SK-N-SH (cell line): ENCODE results near the gene BTBD9. TPM values are rescaled to one million over a fixed set of nuclear protein-coding genes. Genes with fewer than 3 reads are reported as not detected.

Experiments
- CTCF ChIA-PET: fragments of 300-600, 350-600 bp; formaldehyde crosslinking; extraction: SDS; loops from one replicate; lab custom pipeline; 2021; lab: Yijun Ruan, JAX
- POLR2A ChIA-PET: fragments of 350-600 bp; sonication (Branson Sonifier 250); formaldehyde crosslinking; extraction: SDS; loops from one replicate; lab custom pipeline; 2020; ENCODE audit warnings: antibody characterized with exemption, inconsistent platforms; lab: Yijun Ruan, JAX
- DNase-seq: peaks from one replicate; pipeline ENCODE4 v3.0.0; 2012
- H2AFZ ChIP-seq: fragments of 200-600 bp; sonication (generic); 2 replicates; pipeline ENCODE4 v1.8.1; 2016; ENCODE audit warnings: antibody characterized with exemption, mild to moderate bottlenecking, low read depth
- H3F3A ChIP-seq: fragments of 200-600 bp; sonication (generic); replicated peaks from 2 replicates; pipeline ENCODE3; 2016; ENCODE audit warnings: antibody characterized with exemption, mild to moderate bottlenecking; ENCODE audit not compliant: insufficient read depth
- H3K27ac ChIP-seq, 2 experiments: fragments of 200-500 bp in 1 of 2; fragments of 200-600 bp in 1 of 2; sonication (Bioruptor generic) in 1 of 2; sonication (generic), shearing (Covaris generic) in 1 of 2; 2 replicates each; pipeline versions ENCODE4 v1.5.1 to v1.6.1; 2014 to 2016; ENCODE audit warnings: low read depth in 2 of 2, inconsistent platforms in 1 of 2, low read length in 1 of 2, mild to moderate bottlenecking in 1 of 2, mixed read lengths in 1 of 2
- H3K27me3 ChIP-seq: fragments of 200-600 bp; sonication (generic), shearing (Covaris generic); 2 replicates; pipeline ENCODE4 v1.6.1; 2016; ENCODE audit warnings: mixed run types; ENCODE audit not compliant: insufficient read depth
- H3K36me3 ChIP-seq, 2 experiments: fragments of 200-500 bp in 1 of 2; fragments of 200-600 bp in 1 of 2; sonication (Bioruptor generic) in 1 of 2; sonication (generic) in 1 of 2; replicated peaks in 1 of 2; 2 replicates each; pipeline versions ENCODE3 to v1.5.1; 2014 to 2016; ENCODE audit warnings: low read length in 1 of 2, mild to moderate bottlenecking in 1 of 2; ENCODE audit not compliant: insufficient read depth in 2 of 2, control insufficient read depth in 1 of 2
- H3K4me1 ChIP-seq, 2 experiments: fragments of 200-500 bp in 1 of 2; fragments of 200-600 bp in 1 of 2; sonication (Bioruptor generic) in 1 of 2; sonication (generic), shearing (Covaris generic) in 1 of 2; 2 replicates each; pipeline versions ENCODE4 v1.5.1 to v1.6.1; 2014 to 2016; ENCODE audit warnings: low read depth in 1 of 2, low read length in 1 of 2, mixed run types in 1 of 2; ENCODE audit not compliant: insufficient read depth in 2 of 2, control insufficient read depth in 1 of 2
- H3K4me2 ChIP-seq: fragments of 200-600 bp; sonication (generic), shearing (Covaris generic); 2 replicates; pipeline ENCODE4 v1.6.1; 2017; ENCODE audit warnings: mixed run types
- H3K4me3 ChIP-seq, 2 experiments: fragments of 200-500 bp in 1 of 2; fragments of 200-600 bp in 1 of 2; sonication (Bioruptor generic) in 1 of 2; sonication (generic), shearing (Covaris generic) in 1 of 2; 2 replicates each; pipeline versions ENCODE4 v1.5.1 to v1.8.1; 2014 to 2016; ENCODE audit warnings: low read depth in 2 of 2, inconsistent platforms in 1 of 2, low read length in 1 of 2, mild to moderate bottlenecking in 1 of 2, mixed read lengths in 1 of 2, moderate library complexity in 1 of 2
- H3K79me2 ChIP-seq: fragments of 200-600 bp; sonication (generic); 2 replicates; pipeline ENCODE4 v1.8.1; 2017; ENCODE audit warnings: mild to moderate bottlenecking; ENCODE audit not compliant: insufficient read depth
- H3K9ac ChIP-seq: fragments of 200-600 bp; sonication (generic); 2 replicates; pipeline ENCODE4 v1.6.1; 2017; ENCODE audit warnings: mixed run types
- H3K9me2 ChIP-seq: fragments of 200-600 bp; sonication (generic); 2 replicates; pipeline ENCODE4 v1.6.1; 2017; ENCODE audit warnings: mixed run types
- H3K9me3 ChIP-seq: fragments of 200-600 bp; sonication (generic); 2 replicates; pipeline ENCODE4 v1.6.1; 2017; ENCODE audit warnings: mixed run types, mild to moderate bottlenecking, moderate library complexity
- H4K20me1 ChIP-seq: fragments of 200-600 bp; sonication (generic); 2 replicates; pipeline ENCODE4 v1.6.1; 2017; ENCODE audit warnings: mild to moderate bottlenecking, mixed run types; ENCODE audit not compliant: insufficient read depth
- EP300 ChIP-seq, 2 experiments: IDR thresholded peaks; 2 replicates each; pipeline versions ENCODE4 v1.4.0 to v1.6.1; 2012; ENCODE audit warnings: borderline replicate concordance in 1 of 2, low read depth in 1 of 2, low read length in 1 of 2
- EZH2phosphoT487 ChIP-seq: fragments of 200-600 bp; sonication (generic); IDR thresholded peaks from 2 replicates; pipeline ENCODE4 v1.6.1; 2017; ENCODE audit warnings: low read depth, mixed run types, mild to moderate bottlenecking, antibody characterized with exemption, moderate library complexity, borderline replicate concordance
- FOXM1 ChIP-seq: IDR thresholded peaks from 2 replicates; pipeline ENCODE4 v1.4.0; 2012; ENCODE audit warnings: low read depth, mild to moderate bottlenecking
- MAX ChIP-seq: IDR thresholded peaks from 2 replicates; pipeline ENCODE4 v1.4.0; 2012; ENCODE audit warnings: low read depth
- MXI1 ChIP-seq: IDR thresholded peaks from 2 replicates; pipeline ENCODE4 v1.6.1; 2012; ENCODE audit warnings: mild to moderate bottlenecking, low read depth, low read length, improper control_type of control experiment
- NFIC ChIP-seq: IDR thresholded peaks from 2 replicates; pipeline ENCODE4 v1.4.0; 2012; ENCODE audit warnings: borderline replicate concordance
- POLR2AphosphoS5 ChIP-seq: IDR thresholded peaks from 2 replicates; pipeline ENCODE4 v1.6.1; 2012; ENCODE audit warnings: low read depth, low read length
- RFX5 ChIP-seq: IDR thresholded peaks from 2 replicates; pipeline ENCODE4 v1.6.1; 2012; ENCODE audit warnings: mild to moderate bottlenecking, improper control_type of control experiment, low read length
- RXRA ChIP-seq: IDR thresholded peaks from 2 replicates; pipeline ENCODE4 v1.4.0; 2012; ENCODE audit warnings: low read depth, mild to moderate bottlenecking, borderline replicate concordance
- TCF12 ChIP-seq: IDR thresholded peaks from 2 replicates; pipeline ENCODE4 v1.4.0; 2012
- TEAD4 ChIP-seq: IDR thresholded peaks from 2 replicates; pipeline ENCODE4 v1.4.0; 2012; ENCODE audit warnings: mild to moderate bottlenecking, borderline replicate concordance; ENCODE audit not compliant: insufficient read depth
- USF1 ChIP-seq: IDR thresholded peaks from 2 replicates; pipeline ENCODE4 v1.4.0; 2012; ENCODE audit warnings: low read depth, borderline replicate concordance
- YY1 ChIP-seq: IDR thresholded peaks from 2 replicates; pipeline ENCODE4 v1.4.0; 2012; ENCODE audit warnings: low read depth, mild to moderate bottlenecking
- WGBS: methylation state at CpG from one replicate; pipeline ENCODE4 v1.1.6; 2017; ENCODE audit warnings: low lambda C conversion rate; 5-methylcytosine and 5-hydroxymethylcytosine counted together
- polyA plus RNA-seq, 3 experiments: library from polyadenylated mRNA; depleted of rRNA; stranded (reverse); fragments of >200 nt; gene quantifications; 2 replicates each; pipeline ENCODE4 v1.2.3, GENCODE V29; 2012

BTBD9 gene
- polyA plus RNA-seq, 1 of the 3 experiments (the other 2 are of a cell fraction), result 2.2 TPM

DNA sequence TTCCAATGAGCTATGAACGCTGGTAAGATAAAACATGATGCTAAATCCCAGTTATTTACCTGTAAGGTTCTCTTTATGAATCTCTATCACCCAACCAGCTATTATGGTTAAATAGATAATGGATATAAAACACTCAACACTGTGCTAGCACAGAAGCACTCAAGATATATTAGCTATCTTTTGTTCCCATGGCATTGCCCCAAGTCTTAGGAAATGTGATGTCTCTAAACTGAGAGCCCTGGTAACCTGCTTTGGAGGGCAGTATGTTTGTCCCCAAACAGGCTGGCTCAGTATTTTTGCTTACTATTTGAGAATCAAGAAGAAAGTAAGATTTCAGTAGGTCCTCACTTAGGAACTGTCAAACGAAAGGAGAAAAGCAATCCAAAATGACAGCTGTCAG is 90.5 kb downstream of the BTBD9 start:
- DNase-seq, result no peak
- Histone ChIP-seq H4K20me1 (no peaks in the 10 kb centered on the region), H3K79me2 (no peaks in the 10 kb centered on the region), H3K27ac (no peak overlapping the region), H3K4me2 (no peak overlapping the region), H3K9me2 (no peaks in the 10 kb centered on the region), H3K4me1 (peaks cover 0 to 3% of the 10 kb centered on the region in 2 experiments; a peak in 2 of 4 replicates), H2AFZ (no peak overlapping the region), H3F3A (no peaks in the 10 kb centered on the region), H3K4me3 (no peak overlapping the region), H3K27me3 (no peaks in the 10 kb centered on the region), H3K9ac (no peak overlapping the region), H3K36me3 (no peaks in the 10 kb centered on the region), H3K9me3 (no peaks in the 10 kb centered on the region)
- no peak for TF ChIP-seq NFIC
- TF ChIP-seq RFX5, result no peak
- CTCF ChIA-PET, result interaction anchor here (0.9 to 1.0 kb wide), 2 partner anchors 20 to 22 kb away, joined by 3 to 4 read pairs; no protein-coding TSS in a partner anchor
- WGBS, result 78% methylated on average over 2 of the region's 2 CpGs
- POLR2A ChIA-PET, result no interaction called here

DNA sequence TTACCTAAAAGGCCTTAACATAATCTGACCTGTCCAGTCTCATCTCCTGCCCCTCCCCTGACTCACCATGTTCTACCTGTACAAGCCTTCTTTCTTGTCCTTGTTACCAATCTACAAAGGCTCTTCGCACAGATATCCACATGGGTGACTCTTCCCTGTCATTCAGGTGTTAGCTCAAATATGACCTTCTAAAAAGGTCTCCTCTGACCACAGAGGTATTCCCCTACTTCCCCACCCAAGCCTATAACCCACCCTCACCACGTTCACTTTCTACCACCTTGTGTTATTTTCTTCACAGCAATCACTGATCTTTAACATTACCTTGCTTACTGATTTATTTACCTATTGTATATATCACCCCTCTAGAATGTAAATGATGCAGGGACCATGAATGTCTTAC is 96.7 kb downstream of the BTBD9 start:
- no peak overlapping the region for H3K4me2 ChIP-seq
- DNase-seq, result no peak
- no peak for TF ChIP-seq FOXM1
- TF ChIP-seq EP300 (IDR thresholded peaks at IDR 0.05; ENCODE audit: borderline replicate concordance in 1 of 2, low read depth in 1 of 2, low read length in 1 of 2), result no peak
- no peak for TF ChIP-seq USF1
- no peak for TF ChIP-seq EZH2phosphoT487
- no peak for TF ChIP-seq RXRA
- TF ChIP-seq POLR2AphosphoS5, result no peak
- TF ChIP-seq TCF12, result no peak
- no peak for TF ChIP-seq MXI1
- no peak for TF ChIP-seq TEAD4
- no peaks in the 10 kb centered on the region for H3K36me3 ChIP-seq
- no peaks in the 10 kb centered on the region for H3K27me3 ChIP-seq
- no peaks in the 10 kb centered on the region for H3K79me2 ChIP-seq
- POLR2A ChIA-PET, result no interaction called here
- no peaks in the 10 kb centered on the region for H3K9me2 ChIP-seq
- no peaks in the 10 kb centered on the region for H3K4me1 ChIP-seq
- no peak overlapping the region for H2AFZ ChIP-seq
- no peaks in the 10 kb centered on the region for H4K20me1 ChIP-seq
- no peak overlapping the region for H3K4me3 ChIP-seq
- CTCF ChIA-PET, result no interaction called here
- no peak overlapping the region for H3K9ac ChIP-seq
- no peaks in the 10 kb centered on the region for H3K9me3 ChIP-seq
- no peaks in the 10 kb centered on the region for H3F3A ChIP-seq
- WGBS, result 82% methylated on average over 2 of the region's 2 CpGs
- H3K27ac ChIP-seq, result no peak overlapping the region

DNA sequence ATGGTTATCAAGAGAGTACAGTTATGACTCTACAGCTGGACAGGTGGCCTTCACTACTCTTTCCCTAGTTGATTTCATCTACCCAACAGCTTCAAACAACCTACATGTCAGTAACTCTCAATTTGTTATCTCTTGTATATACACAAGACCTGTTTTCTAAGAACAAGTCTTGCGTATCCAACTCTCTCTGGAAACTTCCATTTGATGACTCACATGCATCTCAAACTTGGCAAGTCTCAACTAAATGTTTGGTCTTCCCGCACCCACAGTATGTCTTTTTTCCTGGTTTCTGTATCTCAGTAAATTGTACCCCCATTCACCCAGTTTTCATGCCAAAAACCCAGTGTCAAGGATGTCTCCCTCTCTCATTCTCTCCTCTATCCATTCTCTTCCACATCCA is 97.7 kb downstream of the BTBD9 start:
- Histone ChIP-seq H3K4me2 (no peak overlapping the region), H3K27me3 (no peaks in the 10 kb centered on the region), H3K4me3 (no peak overlapping the region), H3K36me3 (no peaks in the 10 kb centered on the region), H3K79me2 (no peaks in the 10 kb centered on the region), H4K20me1 (no peaks in the 10 kb centered on the region), H3K9me2 (no peaks in the 10 kb centered on the region), H2AFZ (no peak overlapping the region), H3F3A (no peaks in the 10 kb centered on the region), H3K9ac (no peak overlapping the region), H3K4me1 (no peaks in the 10 kb centered on the region), H3K27ac (no peak overlapping the region), H3K9me3 (no peaks in the 10 kb centered on the region)
- WGBS, result 96% methylated on average over 2 of the region's 2 CpGs
- ChIA-PET CTCF (interaction anchor here (1.3 kb wide), 1 partner anchor 23 kb away, joined by 3 read pairs; no protein-coding TSS in a partner anchor), POLR2A (no interaction called here)
- DNase-seq, result no peak
- TF ChIP-seq YY1 (no peak), MAX (no peak)
